ENCODE measurements around the gene DNAH11.
"Not testable (repeated sequence)": the region's sequence is repeated elsewhere in the genome, so short reads cannot be mapped to it uniquely, and the experiment has no call there.

The DNAH11 gene

GRCh38 chr7:21542891-21543527 is at the start of gene DNAH11:
Gene DNAH11 (plus strand): TSS chr7:21543039. CDS start chr7:21543246, 207 bp downstream.
- peak; percentile 40 for DNase-seq (ENCODE audit: low read depth)

- DNase-seq (ENCODE audit: low read depth), result no peak
These were observed 47.1 kb upstream of the DNAH11 start for GRCh38 chr7:21495731-21496130.

DNA sequence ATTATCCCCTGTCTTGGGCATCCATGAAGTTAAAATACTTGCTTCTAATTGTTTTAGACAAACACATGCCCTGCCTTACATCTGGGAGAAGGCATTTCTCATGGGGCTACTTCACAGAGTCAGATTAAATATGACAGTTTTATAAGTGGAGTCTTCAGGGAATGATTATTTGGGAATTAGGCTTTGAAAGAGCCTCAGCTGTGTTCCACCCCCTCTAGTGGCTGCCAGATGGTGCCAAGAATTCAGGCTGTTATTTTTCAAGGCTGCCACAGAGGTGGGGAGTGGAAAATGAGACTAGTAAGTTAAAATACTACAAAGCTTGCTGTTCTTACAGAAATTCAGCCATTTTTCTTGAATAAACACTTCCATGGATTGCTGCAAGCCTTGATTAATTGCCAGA is 45.8 kb upstream of the DNAH11 start:
- DNase-seq (ENCODE audit: low read depth), result peak; percentile 31

DNA sequence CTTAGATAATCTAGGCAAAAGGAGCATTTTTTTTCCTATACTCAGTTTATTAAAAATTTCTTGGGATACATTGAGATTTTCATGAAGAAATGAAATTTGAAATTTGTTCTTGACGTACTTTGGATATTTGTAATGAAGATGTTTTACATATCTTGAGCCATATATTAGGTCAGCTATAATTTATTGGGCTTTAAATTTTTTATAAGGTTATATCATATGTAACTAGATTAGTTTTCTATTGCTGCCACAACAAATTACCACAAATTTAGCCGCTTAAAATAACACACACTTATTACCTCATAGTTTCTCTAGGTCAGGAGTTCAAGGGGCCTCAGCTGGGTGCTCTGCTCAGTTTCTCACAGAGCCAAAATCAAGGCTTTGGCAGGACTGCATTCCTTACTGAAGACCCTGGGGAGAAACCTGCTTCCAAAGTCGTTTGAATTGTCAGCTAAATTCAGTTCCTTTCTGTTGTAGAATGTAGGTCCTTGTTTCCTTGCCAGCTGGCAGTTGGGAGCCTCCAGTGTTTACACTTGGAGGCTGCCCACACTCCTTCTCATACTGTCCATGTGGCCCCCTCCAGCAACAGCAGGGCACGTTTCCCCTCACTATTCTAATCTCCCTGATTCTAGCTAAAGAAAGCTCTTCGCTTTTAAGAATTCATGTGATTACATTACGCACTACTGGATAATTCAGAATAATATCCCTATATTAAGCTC is 42.6 kb upstream of the DNAH11 start:
- DNase-seq (ENCODE audit: low read depth), result peak; percentile 0

GRCh38 chr7:21504021-21504420 is 38.8 kb upstream of the DNAH11 start:
- no peak for DNase-seq (ENCODE audit: low read depth)

GRCh38 chr7:21507627-21508343 is 35.1 kb upstream of the DNAH11 start:
- peak; percentile 38 for DNase-seq (ENCODE audit: low read depth)

DNA sequence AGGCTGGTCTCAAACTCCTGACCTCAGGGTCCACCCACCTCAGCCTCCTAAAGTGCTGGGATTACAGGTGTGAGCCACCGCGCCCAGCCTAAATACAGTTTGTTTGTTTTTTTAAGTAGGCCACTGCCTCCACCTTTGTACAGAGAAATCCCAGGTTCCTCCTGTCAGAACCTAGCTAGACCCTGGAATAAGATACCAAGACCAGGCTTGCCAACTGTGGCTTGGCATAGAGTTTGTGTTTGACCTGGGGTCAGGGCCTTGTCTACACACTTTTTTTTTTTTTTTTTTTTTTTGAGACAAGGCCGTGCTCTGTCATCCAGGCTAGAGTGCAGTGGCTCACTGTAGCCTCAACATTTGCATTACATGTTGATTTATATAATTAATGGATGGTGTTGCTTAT is 34.3 kb upstream of the DNAH11 start:
- no peak for DNase-seq (ENCODE audit: low read depth)

- no peak for DNase-seq (ENCODE audit: low read depth)
These were observed 28.8 kb upstream of the DNAH11 start for GRCh38 chr7:21514062-21514461.

DNA sequence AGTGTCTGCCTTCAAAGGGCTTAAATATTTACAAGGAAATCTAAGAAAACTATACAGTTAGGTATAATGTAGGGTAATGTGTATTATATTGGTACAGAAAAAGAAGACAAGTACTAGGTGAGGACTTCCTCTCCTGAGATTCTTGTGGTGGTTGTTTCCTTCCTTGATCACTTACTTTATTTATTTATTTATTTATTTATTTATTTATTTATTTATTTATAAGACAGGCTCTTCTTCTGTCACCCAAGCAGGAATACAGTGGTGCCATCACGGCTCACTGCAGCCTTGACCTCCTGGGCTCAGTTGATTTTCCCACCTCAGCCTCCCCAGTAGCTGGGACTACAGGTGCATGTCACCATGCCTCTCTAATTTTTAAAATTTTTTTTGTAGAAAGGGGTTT is 18.2 kb upstream of the DNAH11 start:
- DNase-seq (ENCODE audit: low read depth), result no peak

DNA sequence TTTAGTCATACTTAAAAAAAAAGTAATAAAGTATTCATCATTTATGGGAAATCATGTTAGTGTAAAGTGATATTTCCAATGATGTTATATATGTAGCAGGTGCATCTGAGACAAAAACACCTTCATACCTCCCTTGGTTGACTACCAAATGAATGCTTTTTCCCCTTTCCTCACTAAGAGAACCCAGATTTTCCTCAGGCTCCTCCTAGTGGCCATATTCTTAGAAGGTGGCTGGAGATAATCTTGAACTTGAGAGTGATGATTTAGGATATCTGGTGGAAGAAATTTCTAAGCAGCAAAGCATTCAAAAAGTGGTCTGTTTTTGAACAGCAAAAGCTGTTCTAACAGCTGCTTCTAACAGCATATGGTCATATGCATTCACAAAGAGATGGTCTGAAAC is 16.8 kb upstream of the DNAH11 start:
- DNase-seq (ENCODE audit: low read depth), result peak; percentile 9

- DNase-seq (ENCODE audit: low read depth), result no peak
These were observed 16.4 kb upstream of the DNAH11 start for GRCh38 chr7:21526448-21526847.

DNA sequence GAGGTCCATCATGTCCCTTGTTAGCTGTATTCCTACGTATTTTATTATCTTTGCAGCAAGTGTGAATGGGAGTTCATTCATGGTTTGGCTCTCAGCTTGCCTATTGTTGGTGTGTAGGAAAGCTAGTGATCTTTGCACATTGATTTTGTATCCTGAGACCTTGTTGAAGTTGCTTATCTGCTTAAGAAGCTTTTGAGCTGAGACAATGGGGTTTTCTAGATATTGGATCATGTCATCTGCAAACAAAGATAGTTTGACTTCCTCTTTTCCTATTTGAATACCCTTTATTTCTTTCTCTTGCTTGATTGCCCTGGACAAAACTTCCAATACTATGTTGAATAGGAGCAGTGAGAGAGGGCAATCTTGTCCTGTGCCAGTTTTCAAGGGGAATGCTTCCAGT is 10.4 kb upstream of the DNAH11 start:
- not testable (repeated sequence) for DNase-seq (ENCODE audit: low read depth)

DNA sequence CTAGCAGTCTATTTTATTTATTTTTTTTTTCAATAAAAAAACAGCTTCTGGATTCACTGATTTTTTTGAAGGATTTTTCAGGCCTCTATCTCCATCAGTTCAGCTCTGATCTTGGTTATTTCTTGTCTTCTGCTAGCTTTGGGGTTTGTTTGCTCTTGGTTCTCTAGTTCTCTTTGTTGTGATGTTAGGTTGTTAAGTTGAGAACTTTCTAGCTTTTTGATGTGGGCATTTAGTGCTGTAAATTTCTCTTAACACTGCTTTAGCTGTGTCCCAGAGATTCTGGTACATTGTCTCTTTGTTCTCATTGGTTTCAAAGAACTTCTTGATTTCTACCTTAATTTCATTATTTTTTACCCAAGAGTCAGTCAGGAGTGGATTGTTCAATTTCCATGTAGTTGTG is 9.2 kb upstream of the DNAH11 start:
- DNase-seq (ENCODE audit: low read depth), result not testable (repeated sequence)

DNA sequence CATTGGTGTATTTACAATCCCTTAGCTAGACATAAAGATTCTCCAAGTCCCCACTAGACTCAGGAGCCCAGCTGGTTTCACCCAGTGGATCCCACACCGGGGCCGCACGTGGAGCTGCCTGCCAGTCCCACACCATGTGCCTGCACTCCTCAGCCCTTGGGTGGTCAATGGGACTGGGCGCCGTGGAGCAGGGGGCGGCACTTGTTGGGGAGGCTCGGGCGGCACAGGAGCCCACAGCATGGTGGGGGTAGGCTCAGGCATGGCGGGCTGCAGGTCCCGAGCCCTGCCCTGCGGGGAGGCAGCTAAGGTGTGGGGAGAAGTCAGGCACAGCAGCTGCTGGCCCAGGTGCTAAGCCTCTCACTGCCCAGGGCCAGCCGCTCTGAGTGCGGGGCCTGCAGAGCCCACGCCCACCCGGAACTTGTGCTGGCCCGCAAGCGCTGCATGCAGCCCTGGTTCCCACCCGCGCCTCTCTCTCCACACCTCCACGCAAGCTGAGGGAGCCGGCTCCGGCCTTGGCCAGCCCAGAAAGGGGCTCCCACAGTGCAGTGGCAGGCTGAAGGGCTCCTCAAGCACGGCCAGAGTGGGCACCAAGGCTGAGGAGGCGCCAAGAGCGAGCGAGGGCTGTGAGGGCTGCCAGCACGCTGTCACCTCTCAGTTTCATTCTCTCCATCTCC is 6.3 kb upstream of the DNAH11 start:
- not testable (repeated sequence) for DNase-seq (ENCODE audit: low read depth)

GRCh38 chr7:21538936-21539495 is 3.8 kb upstream of the DNAH11 start:
- no peak for DNase-seq (ENCODE audit: low read depth)

GRCh38 chr7:21543528-21544302 is 876 bp downstream of the DNAH11 start:
- DNase-seq (ENCODE audit: low read depth), result peak; percentile 11

DNA sequence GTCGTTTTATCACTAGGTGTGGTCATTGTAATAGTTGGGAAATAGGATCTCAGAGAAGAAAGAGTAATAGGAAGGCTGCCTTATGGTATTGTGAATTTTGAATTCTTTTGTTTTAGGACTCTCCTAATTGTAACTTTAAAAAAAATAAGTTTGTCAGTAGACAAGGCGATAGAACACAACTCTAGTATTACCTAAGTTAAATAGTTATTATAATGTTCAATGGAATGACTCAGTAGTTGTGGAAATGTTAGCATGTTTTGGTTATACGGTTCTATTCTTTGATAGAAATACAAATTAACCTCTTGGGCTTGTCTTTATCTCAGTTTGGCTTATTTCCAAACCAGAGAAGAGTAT is 1.4 kb downstream of the DNAH11 start:
- DNase-seq (ENCODE audit: low read depth), result no peak

DNA sequence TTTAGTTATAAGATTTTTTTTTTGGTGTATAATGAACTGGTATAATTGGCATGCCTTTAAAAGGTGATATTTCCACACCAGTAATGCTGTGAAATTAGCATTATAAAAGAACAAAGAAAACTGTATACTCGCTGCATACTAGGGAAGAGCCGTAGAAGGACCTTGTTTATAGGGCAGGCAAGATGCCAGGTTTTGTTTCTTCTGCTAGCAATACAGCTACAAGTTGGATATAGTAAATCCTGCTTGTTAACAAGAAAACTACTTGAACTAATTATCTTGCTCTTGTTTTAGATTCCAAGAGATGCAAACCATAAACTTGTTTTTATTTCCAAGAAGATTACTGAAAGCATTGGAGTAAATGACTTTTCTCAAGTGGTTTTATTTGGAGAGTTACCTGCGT is 1.9 kb downstream of the DNAH11 start:
- DNase-seq (ENCODE audit: low read depth), result peak; percentile 21

DNA sequence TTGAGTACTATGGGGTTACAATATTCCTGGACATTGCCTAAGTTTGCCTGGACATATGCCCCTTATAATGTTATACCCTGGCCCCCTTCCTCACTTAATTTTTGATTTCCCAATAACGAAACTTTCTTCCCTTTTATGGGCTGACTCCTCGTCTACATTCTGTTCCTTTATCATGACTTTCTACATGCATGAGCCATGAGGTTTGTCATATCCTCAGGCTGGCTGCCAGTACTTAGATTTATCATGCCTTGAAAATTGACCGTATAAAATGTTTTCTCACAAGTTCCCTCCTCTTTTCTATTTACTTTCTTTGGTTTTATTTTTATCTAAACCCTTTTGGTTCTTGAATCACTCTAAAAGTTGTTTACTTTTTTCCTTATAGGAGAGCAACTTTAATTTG is 4.7 kb downstream of the DNAH11 start:
- no peak for DNase-seq (ENCODE audit: low read depth)

GRCh38 chr7:21548491-21548890 is 5.7 kb downstream of the DNAH11 start:
- no peak for DNase-seq (ENCODE audit: low read depth)

GRCh38 chr7:21550076-21550475 is 7.2 kb downstream of the DNAH11 start:
- no peak for DNase-seq (ENCODE audit: low read depth)

Measured in iris pigment epithelial cell (primary cell).